Activated naive CD4-positive, alpha-beta T cell treated with Interleukin-2 at 50 U/mL for 16 hours (primary cell): ENCODE data around the gene EXOC3L2.
A peak's percentile ranks its signal among the peaks of the same experiment; 100 is the strongest.

ENCODE experiments used
- DNase-seq: peaks from one replicate; pipeline ENCODE4 v3.0.0-alpha.2; 2020

EXOC3L2 gene

DNA sequence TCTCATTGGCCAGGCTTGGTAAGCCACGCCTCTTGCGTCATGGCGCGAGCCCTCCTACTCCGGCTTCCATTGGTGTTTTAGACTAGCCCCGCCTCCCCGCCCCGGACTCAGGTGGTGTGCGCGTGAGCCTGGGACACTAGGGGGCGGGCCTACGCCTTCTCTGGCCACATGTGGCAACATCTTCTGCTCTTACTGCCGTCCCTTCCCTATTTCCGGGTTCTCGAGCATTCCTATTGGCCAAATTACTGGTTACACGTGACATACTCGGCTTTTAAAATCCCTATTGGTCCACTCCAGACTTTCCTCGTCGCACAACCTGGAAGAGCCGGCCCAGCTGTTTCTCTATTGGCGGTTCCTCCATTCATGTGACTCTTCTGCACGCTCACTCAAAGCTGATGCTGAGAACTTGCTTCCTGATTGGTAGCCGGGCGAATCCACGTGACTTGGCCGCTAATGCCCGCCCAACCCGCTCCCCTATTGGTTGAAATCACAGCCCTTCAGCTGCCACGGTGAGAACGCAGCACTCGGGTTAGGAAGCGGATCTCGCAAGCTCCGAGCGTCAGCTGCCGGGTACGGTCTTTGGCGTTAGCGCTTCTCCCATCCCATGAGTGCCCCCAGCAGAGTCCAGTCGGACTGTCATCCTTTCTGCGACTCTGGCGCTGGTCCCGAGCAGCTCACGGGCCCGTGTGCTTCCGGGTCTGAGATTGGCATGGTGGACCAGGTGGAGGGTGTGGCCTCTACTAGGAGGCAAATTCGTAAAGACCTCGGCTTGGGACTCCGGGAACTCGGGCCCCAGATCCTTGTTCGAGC lies 66.7 kb downstream of the EXOC3L2 start, which contains the start of gene BLOC1S3:
Gene BLOC1S3, plus strand, starts transcription at position 523 of the 810 bp plus-strand sequence. CDS start 513 bp downstream, outside the sequence.
- DNase-seq: peak; percentile 100

DNA sequence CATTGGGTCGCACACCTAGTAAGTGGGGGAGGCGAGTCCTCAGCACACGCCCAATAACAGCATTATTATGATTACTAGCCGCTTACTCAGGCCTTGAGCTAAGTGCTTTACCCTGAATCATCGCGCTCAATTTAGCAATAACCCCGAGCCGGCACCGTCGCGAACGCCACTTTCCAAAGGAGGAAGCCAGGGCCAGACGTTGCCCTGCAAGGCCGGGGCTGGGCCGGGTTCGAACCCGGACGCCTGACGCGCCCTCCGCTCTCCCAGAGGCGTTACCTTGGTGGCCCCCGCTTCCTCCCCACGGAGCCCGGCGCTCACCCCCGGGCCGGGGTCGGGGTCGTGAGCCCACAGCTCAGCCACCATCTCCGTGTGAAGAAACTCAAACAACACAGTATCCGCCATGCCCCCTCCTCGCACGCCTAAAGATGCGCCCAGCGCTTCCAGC lies 67.4 kb downstream of the EXOC3L2 start, which contains the start of gene TRAPPC6A:
Gene TRAPPC6A, minus strand, starts transcription at position 421 of the 445 bp plus-strand sequence. Its CDS starts 19 bp downstream, at position 402.
- DNase-seq: no peak

DNA sequence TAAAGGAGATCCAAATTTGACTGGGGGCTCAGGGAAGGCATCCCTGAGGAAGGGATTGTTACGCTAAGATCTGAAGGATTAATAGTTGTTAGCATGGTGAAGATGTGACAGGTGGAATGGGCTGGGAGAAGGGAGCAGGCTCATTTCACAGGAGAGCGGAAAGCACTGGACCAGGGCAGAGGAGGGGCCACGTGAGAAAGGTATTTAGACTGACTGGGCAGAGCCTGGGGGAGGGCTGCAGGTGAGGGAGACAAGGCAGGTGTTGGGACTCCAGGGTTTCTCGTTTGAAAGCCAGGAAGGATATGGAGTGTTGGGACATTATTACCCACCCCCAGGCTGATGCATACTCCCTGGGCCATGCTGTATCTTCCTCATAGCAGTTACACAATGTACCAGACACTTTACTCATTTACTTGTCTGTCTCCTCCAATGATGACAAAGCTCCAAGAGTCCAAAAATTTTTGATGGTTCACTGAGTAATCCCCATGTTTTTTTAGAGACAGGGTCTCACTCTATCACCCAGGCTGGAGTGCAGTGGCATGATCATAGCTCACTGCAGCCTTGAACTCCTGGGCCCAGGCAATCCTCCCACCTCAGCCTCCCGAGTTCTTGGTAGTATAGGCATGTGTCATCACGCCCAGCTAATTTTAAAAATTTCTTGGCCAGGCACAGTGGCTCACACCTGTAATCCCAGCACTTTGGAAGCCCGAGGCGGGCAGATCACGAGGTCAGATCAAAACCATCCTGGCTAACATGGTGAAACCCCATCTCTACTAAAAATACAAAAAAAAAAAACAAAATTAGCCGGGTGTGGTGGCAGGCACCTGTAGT lies 69.5 kb downstream of the EXOC3L2 start:
- DNase-seq: no peak

DNA sequence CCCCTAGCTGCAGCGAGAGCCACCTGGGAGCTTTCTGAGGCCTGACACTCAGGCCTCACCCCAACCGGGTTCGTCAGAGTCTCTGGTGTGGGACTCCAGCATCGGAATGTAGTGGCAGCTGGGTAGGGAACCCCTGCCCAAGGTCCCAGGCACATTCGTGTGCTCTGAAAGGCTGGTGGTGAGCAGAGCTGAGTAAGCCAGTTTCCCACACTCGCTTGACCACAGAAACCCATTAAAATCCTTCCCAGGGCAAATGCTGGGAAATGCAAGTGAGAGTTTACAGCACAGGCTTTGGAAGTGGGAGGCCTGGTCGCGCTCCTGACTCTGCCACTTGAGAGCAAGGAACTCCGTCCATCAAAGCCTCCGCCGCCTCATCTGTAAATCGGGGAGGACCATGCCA lies 71.4 kb downstream of the EXOC3L2 start:
- DNase-seq: no peak

DNA sequence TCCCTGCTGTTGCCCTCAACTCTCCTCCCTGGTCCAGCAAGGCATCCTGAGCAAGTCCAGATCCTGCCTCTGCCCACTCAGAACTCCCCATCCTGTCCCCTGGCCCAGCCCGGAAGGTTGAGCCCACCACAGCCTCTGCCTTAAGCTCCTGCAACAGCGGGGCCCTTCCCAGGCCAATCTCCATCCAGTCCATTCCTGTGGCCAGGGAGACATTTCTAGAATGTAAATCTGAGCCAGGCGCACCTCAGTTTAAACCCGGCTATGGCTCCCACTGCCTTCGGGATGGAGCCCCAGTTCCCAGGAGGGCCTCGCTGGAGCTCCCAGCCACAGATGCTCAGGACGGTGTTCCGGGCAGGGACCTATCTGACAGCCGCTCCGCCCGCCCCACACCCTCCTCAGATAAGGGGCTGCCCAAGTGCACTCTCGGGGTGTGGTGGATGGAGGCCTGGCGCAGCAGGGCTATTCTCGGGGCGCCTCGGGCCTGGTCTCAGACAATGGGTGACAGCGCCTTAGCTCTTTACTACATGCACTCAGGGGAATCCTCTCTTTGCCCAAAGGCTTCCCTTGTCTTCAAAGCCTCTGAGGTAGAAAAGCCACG lies 72.5 kb downstream of the EXOC3L2 start:
- no peak for DNase-seq

DNA sequence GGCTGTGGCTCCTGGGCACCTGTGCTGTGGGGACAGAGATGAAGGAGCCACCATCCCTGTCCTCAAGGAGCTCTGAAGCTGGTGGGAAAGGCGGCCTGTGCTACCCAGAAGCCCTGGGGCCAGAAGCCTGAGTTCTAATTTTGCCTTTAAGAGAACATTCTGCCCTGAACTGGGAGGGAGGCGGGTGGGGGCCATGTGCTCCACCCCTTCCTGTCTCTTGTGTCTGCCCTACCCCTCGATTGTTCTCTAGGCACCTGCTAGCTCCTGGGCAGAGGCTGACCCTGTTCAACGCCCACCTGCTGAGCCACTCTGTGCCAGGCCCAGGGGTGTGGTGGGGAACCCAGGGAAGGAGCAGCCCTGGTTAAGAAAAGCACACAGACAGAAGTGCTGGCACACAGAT lies 73.0 kb downstream of the EXOC3L2 start:
- peak; percentile 25 for DNase-seq

DNA sequence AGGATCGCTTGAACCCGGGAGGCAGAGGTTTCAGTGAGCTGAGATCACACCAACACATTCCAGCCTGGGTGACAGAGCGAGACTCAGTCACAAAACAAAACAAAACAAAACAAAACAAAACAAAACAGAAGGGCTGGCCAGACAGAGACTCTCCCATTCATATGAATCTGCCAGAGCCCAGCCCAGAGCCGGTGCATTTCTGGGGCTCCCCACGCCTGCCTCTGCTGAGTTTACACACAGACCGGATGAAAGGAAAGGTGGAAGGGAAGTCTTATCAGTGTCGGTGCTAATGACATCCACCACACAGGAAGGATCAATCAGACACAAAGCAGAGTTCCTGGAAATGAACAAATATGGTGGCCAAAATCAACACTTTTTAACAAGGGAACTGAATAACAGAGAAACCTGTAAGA lies 74.0 kb downstream of the EXOC3L2 start:
- peak; percentile 49 for DNase-seq

DNA sequence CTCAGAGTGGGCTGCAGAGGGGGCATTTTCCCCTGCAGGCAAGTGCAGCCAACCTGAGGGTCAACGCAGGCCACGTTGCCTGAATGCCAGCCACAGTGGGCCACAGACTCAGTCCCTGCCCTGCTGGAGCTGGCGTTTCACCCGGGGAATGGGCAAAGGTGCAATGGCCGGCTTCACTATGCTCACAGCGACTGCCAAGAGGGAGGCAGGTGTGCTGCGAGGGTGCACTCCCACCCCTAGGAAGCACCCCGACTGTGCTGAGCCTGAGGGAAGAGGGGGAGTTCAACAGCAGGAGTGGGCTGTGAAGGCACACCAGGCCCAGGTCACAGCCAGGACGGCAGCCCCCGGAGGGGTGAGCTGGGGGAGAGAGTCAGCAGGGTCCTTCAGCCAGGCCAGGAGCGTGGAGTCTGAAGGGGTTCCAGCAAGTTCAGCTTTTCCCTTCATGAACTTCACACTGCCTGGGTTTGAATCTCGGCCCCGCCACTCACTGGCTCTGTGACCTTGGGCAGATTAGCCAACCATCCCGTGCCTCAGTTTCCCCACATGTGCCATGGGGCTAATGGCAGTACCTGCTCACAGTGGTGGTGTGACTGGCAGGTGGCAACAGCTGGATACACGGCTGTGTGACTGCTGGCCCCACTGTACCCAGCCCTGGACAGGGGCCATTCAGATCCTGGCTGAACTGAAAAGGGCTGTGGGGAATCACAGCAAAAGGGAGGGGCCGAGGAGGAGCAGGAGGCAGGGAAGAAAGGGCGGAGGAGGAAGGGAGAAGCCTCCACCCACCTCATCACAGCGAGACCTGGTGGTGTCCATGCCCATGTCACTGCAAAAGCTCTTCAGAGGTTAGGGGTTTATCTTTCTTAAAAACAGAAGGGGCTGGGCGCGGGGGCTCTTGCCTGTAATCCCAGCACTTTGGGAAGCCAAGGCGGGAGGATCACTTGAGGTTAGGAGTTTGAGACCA lies 74.8 kb downstream of the EXOC3L2 start:
- no peak for DNase-seq

DNA sequence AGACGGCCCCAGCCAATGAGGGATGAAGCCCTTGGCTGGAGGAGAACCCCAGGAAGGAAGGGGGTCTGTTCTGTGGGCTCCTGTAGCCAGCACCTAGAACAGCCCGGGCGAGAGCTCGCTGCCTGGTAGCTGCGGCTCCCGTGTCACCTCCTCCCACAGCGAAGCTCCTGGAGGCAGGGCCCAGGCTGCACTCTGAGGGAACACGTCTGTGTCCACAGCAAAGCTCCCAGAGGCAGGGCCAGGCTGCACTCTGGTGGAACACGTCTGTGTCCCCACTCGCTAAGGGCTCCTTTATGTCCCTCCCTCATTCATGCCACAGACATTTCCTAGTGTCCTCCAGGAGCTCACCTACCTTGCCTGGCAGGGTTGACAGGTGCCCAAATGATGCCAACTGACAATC lies 75.6 kb downstream of the EXOC3L2 start:
- no peak for DNase-seq

DNA sequence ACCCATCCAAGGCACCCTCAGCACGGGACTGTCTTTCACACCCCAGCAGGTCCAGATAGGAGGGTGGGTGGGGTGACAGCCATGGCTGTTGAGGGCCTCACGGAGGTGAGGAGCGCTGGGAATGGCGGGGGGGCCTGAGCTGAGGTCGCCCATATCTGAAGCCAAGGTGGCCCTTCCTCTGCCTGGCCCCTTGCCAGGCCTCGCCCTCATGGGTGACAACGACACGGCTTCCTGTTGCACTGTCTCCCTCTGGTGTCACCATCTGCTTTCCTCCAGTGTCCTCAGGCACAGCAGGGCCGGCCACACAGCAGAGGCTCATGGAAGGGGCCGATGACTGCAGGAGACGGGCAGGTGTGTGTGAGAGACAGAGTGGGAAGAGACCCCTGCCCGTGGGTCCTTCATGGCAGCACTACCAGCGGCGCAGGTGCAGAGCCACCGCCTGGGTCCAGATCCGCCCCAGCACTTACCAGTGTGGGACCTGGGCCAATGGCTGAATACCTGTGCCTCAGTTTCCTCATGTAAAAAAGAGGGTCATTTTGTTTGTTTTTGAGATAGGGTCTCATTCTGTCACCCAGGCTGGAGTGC lies 76.3 kb downstream of the EXOC3L2 start:
- no peak for DNase-seq

DNA sequence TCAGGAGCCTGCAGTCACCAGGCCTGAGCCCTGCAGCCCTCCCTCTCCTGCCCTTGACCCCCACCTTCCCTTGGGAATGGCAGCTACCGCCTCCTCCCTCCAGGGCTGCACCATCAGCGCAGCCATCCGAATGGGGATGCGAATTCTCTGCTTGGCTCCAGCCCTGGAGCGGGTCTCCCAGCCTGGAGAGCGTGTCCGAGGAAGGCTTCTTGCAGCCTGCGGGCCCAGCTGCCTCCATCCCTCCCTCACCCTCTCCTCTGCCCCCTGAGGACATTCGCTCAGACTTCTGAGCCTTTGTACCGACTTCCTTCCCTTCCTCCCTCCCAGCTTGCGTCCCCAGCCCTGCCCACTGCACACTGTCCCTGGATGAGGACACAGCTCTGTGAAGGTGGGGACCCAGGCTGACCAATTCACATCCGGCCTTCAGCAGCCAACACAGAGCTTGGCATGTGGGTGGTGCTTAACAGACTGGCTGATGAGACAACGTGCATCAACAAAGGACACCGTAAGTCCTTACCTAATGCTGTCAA lies 78.4 kb downstream of the EXOC3L2 start:
- no peak for DNase-seq

DNA sequence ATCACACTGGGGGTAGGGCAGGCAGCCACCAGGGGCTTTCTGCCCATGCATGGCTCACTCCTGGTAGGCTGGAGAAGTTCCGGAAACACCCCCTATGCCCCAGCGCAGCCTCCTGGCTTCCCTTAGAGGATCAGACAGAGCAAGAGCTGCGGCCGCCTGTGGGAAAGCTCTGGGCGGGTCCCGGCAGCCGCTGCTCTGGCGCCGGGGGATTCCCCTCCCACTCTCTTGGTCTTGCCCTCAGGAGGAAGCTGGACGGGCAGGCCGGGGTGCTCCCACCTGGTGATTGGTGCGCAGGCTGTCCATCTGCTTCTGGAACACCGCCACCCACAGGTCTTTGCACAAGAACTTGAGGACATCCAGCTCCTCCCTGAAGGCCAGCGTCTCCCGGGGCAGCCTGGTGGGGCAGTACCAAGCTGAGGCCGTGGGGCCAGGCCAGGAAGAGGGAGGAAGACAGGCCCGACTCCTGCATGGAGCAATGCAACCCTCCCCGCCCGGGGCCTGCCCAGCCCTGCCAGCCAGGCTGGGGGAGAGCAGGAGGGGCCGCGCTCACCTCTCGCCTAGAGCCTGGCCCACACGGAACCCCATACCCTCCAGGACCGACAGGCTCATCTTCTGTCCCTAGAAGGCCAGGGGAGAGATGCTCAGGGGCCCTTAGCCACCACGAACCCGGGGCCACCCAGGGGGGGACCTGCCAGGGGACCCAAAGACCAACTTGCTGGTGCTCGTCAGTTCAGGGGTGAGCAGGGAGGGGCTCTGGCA lies 80.5 kb downstream of the EXOC3L2 start:
- DNase-seq: peak; percentile 63

DNA sequence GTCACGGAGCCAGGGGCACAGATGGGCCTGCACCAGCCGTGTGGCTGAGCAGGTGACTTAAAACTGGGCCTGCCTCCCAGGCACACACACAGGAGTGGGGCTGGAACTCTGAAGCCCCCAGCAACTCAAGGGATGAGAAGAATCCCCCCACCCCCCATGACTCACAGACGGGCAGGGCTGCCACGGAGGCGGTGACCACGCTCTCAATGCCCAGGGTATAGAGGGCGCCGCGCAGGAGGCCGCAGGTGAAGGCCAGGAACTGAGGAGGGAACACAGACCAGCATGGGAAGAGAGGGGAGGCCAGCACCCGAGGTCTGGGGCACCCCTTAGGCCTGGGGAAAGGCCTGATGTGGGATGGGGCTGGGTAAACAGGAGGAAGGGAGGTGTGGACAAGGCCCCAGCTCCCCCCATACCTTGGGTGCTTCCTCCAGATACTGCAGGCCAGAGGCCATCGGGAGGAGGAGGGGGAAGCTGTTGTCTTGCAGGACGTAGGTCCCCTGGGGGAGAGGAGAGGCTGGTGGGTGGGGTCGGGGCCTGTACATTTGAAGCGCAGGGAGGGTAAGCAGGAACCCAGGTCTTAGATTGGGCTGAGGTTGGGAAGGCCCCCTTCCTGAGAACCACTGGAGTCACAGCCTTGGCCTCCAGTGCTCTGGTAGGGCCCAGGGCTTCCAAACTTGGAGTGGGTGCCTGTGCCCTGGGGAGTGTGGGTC lies 81.3 kb downstream of the EXOC3L2 start:
- no peak for DNase-seq

DNA sequence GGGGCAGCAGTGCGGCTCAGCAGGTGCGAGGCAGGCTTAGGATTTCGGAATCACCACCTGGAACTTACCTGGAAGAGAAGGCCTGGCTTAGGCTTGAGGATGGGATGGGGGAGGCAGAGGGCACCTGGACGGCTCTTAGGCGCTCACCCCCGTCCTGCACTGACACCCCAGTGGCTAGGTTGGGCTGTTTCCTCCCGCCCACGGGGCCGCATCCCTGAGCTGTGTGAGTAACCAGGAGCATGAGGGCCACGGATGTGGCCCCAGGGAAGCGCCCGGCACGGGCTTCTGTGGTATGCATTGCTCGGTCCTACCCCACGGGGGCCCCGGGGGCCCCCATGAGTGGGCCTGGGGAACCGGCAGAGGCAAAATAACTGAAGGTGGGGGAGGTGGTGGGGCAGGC lies 82.1 kb downstream of the EXOC3L2 start:
- DNase-seq: no peak

DNA sequence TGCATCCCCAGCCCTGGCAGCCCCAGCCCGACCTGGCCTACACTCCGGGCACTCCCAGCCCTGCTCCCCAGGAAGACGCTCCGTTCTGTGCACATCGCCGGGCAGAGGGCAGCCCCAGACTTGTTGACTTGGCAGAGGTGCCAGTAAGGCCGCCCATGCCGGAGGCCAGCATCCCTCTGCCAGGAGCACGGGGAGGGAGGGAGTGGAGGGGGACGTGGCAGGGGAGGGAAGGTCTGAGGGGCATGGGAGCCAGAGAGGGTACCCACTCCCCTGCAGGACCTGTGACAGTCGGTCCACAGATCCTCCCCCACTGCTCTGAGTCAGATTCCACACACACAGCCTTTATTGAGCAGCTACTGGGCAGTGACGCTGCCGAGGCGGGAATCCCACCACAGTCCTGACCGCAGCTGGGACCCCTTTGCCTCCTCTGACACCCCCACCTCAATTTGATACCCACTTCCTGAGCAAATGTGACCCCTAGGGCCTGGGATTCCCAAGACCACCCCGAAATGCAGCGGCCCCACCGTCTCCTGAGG lies 82.5 kb downstream of the EXOC3L2 start:
- DNase-seq: no peak
